T follicular helper cell (primary cell): Measurements from ENCODE around the gene ZNF329.

Source experiments
- DNase-seq: peaks from one replicate; pipeline ENCODE4 v3.0.0-alpha.2; 2020; ENCODE audit warnings: low read depth

The ZNF329 gene

DNA sequence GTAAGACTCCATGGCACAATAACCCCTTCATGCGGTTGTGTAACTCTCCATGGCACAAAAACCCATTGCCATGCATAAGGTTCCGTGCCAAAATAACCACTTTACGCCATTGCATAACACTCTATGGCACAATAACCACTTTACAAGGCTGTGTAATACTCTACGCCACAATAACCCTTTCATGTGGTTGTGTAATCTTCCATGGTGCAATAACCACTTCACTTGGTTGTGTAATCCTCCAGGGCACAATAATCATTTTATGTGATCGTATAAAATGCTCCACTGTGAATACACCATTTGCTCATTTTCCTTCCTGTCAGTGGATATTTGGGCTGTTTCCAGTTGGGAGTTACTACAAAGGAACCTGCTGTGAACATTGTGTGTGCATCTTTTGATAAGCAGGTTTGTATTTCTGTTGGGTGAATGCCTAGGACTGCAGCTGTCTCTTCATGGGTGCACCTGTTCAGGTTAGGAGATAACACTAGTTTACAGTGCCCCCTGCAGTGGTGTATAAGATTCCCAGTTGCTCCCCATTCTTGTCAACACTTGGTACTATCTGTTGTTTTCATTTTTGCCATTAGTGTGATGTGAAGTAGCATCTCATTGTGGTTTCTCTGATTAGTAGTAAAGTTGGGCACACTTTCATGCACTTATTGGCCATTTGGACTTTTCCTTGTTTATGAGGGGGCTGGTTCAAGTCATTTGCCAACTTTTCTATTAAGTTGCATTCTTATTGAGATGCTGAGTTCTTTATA, 31.4 kb downstream of the ZNF329 start:
- DNase-seq, result no peak

- no peak for DNase-seq
These were observed 32.6 kb downstream of the ZNF329 start for GRCh38 chr19:58117841-58118575.

GRCh38 chr19:58108546-58108817, 42.1 kb downstream of the ZNF329 start:
- no peak for DNase-seq

DNA sequence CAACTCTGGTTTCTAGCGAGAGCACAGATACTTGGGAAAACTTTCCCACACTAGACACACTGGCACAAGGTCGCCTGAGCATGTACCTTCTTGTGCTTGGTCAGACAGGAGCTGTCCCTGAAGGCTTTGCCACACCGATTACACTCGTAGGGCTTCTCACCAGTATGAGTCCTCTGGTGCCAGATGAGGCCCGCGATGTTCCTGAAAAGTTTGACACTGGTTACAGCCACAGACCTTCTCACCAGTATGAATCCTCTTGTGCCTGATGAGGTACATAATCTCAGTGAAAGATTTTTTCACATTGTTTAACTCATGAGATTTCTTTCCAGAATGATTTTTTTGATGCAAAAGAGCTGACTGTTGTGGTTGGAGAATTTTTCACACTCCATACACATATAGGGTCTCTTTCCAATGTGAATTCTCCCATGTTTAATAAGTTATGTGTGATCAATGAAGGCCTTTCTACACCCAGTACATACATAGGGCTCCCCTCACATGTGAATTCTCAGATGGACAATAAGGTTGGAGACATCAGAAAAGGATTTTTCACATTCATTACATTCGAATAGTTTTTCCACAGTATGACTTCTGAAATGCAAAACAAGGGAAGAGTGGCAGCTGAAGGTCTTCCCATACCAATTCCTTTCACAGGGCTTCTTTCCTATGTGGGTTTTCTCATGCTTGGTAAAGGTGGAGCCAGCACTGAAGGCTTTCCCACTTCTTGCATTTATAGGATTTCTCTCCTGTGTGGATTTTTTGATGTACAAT, 42.6 kb downstream of the ZNF329 start:
- no peak for DNase-seq

DNA sequence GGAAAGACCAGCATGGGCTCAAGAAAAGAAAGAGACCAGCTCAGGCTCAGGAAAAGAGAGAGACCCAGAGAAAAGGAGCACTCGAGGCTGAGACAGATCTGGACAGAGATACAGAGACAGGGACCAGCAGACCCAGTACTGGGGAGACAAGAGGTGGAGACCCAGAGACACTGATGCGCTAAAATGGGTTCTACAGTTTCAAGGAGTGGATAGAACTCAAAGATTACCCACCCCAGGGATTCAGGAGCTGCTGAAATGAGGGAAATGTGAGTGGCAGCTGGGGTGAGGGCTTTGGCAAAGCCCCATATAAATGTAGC, 51.9 kb downstream of the ZNF329 start:
- no peak for DNase-seq

DNA sequence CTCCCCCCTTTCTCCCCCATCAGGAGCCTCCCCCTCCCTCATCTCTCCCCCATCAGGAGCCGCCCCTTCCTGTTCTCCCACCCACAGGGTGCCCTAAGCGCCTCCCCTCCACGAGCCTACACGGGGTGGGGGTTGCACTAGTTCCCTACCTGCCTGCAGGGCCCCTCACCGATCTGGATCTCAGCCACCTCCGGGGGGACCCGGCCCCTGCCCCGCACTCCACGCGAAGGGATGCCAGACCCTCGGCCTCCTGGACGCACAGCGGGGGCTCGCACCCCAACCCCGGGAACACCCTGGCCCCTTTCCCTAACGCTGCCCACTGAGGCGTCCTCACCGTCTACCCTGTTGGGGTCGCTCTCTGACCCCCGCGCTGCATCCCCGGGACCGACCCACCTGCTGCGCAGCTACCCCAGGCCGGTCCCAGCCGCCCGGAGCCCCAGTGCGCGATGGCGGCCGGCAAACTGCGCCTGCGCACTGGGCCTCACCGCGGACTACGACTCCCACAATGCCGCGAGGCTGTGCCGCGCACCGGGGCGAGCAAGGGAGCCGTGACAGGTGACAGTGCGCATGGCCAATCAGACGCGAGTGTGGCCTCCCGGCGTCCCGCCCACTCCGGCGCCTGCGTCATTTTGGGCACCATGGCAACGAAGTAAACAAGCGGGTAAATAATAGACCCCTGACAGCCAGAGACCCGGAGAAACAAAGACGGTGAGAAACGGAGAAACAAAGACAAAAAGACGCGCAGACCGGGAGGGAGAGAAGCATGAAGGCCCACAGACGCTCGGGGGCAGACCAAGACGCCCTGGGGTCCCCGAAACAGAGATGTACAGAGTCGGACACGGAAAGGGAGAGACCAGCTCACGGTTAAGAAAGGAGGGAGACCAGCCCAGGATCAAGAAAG, 52.6 kb downstream of the ZNF329 start, which contains the start of gene ZSCAN18:
TSS of gene ZSCAN18 (minus strand) at position 451 of the 901 bp plus-strand sequence. CDS start 7,964 bp downstream, outside the sequence.
- DNase-seq, result peak; percentile 98

GRCh38 chr19:58097349-58097748, 53.2 kb downstream of the ZNF329 start:
- no peak for DNase-seq

DNA sequence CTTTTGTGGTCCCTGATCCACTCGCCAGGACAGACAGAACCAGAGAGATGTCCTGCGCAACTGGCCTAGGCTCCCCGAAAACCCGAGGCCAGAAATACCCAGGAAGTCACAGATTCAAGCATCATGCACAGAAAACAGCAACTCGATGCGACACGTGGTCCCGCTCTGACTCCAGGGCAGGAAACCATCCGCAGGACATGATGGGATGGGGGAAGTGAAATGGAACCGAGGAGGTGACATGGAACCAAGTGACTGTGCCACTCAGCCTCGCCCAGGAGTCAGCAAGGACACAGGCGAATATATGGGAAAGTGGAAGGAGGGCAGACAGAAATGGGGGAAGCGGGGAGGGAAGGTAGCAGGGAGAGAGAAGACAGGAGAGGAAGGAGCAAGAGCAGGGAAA, 53.7 kb downstream of the ZNF329 start:
- no peak for DNase-seq

- no peak for DNase-seq
These were observed 55.3 kb downstream of the ZNF329 start for GRCh38 chr19:58095328-58095727.

- no peak for DNase-seq
These were observed 57.5 kb downstream of the ZNF329 start for GRCh38 chr19:58093071-58093470.

GRCh38 chr19:58091251-58091995, 59.2 kb downstream of the ZNF329 start:
- no peak for DNase-seq

GRCh38 chr19:58089846-58090245, 60.7 kb downstream of the ZNF329 start:
- no peak for DNase-seq

- DNase-seq, result no peak
These were observed 62.0 kb downstream of the ZNF329 start for GRCh38 chr19:58088521-58089052.

DNA sequence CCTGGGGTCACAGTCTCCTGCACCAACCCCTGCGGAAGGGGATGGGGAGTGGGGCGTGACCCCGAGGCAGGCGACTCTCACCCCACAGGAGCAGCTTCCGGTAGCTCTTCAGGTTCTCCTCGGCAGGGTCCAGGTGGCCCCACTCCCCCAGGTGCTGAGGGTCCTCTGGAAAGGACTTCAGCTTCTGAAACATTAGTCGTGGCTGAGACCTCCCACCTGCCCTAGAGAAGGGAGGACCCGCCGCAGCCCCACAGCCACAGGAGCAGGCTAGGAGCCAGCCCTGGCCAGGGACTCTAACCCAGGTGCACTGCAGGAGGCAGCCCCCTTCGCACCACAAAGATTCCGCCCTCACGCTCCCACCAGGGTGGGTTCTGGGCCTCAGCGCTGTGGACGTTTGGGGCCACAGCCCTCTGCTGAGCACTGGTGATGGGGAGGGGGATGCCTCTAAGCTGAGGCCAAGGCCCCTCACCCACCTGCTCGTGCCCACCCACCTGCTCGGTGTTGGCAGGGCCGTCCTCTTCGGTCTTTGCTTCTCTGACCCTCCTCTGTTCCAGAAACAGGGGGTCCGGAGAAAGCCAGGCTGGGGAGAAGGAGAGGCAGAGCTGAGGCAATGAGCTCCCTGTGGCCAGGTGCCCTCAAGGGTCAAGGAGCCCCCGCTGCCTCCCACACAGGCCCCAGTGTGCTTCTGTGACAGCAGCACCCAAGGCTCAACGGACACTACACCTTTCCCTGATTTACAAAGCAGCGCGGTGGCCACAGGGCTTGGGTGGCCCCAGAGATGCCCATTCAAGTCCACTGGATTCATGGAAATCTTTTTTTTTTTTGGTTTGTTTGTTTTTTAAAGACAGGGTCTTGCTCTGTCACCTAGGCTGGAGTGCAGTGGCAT, 63.5 kb downstream of the ZNF329 start:
- no peak for DNase-seq

- DNase-seq, result no peak
These were observed 65.2 kb downstream of the ZNF329 start for GRCh38 chr19:58085348-58085875.

DNA sequence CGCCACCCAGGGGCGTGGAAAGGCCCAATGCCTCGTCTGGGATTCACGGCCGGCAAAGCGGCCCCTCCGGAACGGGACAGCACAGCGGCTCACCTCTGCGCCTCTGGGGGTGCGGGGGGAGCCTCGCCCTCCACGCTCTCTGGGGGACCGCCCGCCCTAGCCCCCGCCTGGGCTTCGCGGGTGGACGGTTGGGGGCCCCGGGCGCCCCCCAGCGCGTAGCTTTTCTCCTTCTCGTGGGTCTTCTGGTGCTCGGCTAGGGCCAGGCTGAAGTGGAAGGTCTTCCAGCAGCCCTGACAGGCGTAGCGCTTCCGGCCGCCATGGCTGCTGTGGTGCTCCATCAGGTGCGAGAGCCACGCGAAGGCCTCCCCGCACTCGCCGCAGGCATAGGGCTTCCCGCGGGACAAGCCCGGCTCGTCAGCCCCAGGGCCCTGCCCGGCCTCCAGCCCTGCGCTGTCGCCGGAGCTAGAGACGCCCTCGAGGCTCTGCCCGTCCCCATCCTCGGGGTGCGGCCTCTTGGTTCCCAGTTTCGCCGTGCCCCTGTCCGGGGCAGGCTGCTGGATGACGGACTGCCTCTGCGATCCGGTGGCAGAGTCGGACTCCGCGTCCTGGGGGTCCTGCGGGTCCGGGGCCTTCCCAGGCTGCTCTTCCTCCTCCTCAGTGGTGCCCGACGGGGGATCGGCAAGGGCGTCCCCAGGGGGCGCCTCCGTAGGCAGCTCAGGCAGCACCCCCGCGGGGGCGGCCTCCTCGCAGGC, 65.8 kb downstream of the ZNF329 start:
- no peak for DNase-seq

DNA sequence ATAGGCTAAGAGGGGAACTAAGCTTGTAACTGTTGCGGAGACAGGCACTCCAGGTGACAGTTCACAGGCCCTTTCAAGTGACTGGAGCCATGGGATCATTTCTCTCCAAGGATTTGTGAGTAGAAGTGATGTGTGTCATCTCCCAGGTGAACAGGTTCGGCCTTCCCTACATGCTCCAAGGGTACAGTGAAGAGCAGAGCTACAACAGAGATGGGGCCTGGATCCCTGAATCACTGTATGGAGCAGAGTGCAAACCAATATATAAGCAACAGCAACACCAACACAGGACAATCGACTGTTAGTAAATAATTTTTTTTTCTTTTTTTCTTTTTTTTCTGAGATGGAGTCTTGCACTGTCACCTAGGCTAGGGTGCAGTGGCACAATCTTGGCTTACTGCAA, 67.6 kb downstream of the ZNF329 start:
- no peak for DNase-seq

DNA sequence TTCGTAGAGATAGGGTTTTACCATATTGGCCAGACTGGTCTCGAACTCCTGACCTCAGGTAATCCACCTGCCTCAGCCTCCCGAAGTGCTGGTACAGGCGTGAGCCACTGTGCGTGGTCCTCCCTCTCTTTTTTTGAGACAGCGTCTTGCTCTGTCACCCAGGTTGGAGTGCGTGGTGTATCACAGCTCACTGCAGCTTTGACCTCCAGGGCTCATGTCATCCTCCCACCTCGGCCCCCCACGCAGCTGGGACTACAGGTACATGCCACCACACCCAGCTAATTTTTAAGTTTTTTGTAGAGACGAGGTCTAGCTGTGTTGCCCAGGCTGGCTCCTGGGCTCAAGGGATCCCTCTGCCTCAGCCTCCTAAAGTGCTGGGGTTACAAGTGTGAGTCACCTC, 70.8 kb downstream of the ZNF329 start:
- DNase-seq, result no peak
